Left ventricle myocardium inferior (tissue), 1 donor: ENCODE measurements around the gene MAD2L2. TPM values are rescaled to one million over a fixed set of nuclear protein-coding genes. Genes with fewer than 3 reads are reported as not detected.

ENCODE experiments used
- DNase-seq: peaks from one replicate; pipeline ENCODE4 v3.0.0-alpha.2; 2020
- H3K27ac ChIP-seq: fragments of 200-600 bp; replicated peaks from 2 replicates; pipeline ENCODE4 v1.8.0; 2021
- H3K27me3 ChIP-seq: fragments of 200-600 bp; 2 replicates; pipeline ENCODE4 v1.8.0; 2021; ENCODE audit warnings: low read depth
- H3K36me3 ChIP-seq: fragments of 200-600 bp; 2 replicates; pipeline ENCODE4 v1.8.0; 2021
- H3K4me1 ChIP-seq: fragments of 200-600 bp; 2 replicates; pipeline ENCODE4 v1.8.0; 2021
- H3K4me3 ChIP-seq: fragments of 200-600 bp; 2 replicates; pipeline ENCODE4 v1.8.0; 2021; ENCODE audit warnings: mild to moderate bottlenecking, moderate library complexity
- H3K9me3 ChIP-seq: fragments of 200-600 bp; replicated peaks from 2 replicates; pipeline ENCODE4 v1.8.0; 2021
- CTCF ChIP-seq: fragments of 200-600 bp; IDR thresholded peaks from 2 replicates; pipeline ENCODE4 v1.8.0; 2021; ENCODE audit warnings: antibody characterized with exemption, mild to moderate bottlenecking, borderline replicate concordance
- intact Hi-C: fragments of 100-400 bp; cut with micrococcal nuclease; formaldehyde crosslinking; loops from one replicate; pipeline ENCODE4 v1.11.0; 2022
- total RNA-seq: library from RNA; stranded (reverse); fragmentation: NEBNext Ultra II Directional; extraction: Animal tissue kit (Norgen Biotek cat#: 25700); gene quantifications from one replicate; pipeline ENCODE4 v1.2.1, GENCODE V29; 2021
- donor health status: DM: no; HTN: yes; CAD: no; lungs with severe emphysema.

Gene MAD2L2
- total RNA-seq, 1 donor from 2014 or later, result 17.2 TPM

GRCh38 chr1:11697893-11698210 is 16.9 kb upstream of the MAD2L2 start:
- no peaks in the 10 kb centered on the region for H3K9me3 ChIP-seq
- peaks cover 14% of the 10 kb centered on the region for H3K4me1 ChIP-seq
- no peak for TF ChIP-seq CTCF
- DNase-seq, result no peak
- peaks cover 93% of the 10 kb centered on the region for H3K27me3 ChIP-seq
- no peak overlapping the region for H3K4me3 ChIP-seq
- intact Hi-C loops, result no loop called here
- H3K36me3 ChIP-seq, result no peaks in the 10 kb centered on the region
- H3K27ac ChIP-seq, result no peak overlapping the region

GRCh38 chr1:11697188-11697892 is 16.4 kb upstream of the MAD2L2 start:
- peaks cover 14% of the 10 kb centered on the region for H3K4me1 ChIP-seq
- peaks cover 93% of the 10 kb centered on the region for H3K27me3 ChIP-seq

GRCh38 chr1:11695861-11696260 is 14.9 kb upstream of the MAD2L2 start:
- Histone ChIP-seq H3K27me3 (peaks cover 93% of the 10 kb centered on the region), H3K36me3 (no peaks in the 10 kb centered on the region), H3K4me3 (no peak overlapping the region), H3K4me1 (peaks cover 15% of the 10 kb centered on the region), H3K9me3 (no peaks in the 10 kb centered on the region), H3K27ac (no peak overlapping the region)
- intact Hi-C loops, result no loop called here
- no peak for DNase-seq
- no peak for TF ChIP-seq CTCF

More at GRCh38 chr1:11697188-11697892, 16.4 kb upstream of the MAD2L2 start:
- Histone ChIP-seq H3K4me3 (no peak overlapping the region), H3K9me3 (no peaks in the 10 kb centered on the region), H3K27ac (no peak overlapping the region), H3K36me3 (no peaks in the 10 kb centered on the region)
- no peak for TF ChIP-seq CTCF
- no peak for DNase-seq
- intact Hi-C loops, result no loop called here

- H3K27ac ChIP-seq, result no peak overlapping the region
- H3K27me3 ChIP-seq, result peaks cover 93% of the 10 kb centered on the region
- H3K9me3 ChIP-seq, result no peaks in the 10 kb centered on the region
- intact Hi-C loops, result no loop called here
- DNase-seq, result no peak
- H3K36me3 ChIP-seq, result no peaks in the 10 kb centered on the region
- TF ChIP-seq CTCF, result no peak
- peaks cover 14% of the 10 kb centered on the region for H3K4me1 ChIP-seq
- no peak overlapping the region for H3K4me3 ChIP-seq
These were observed 13.0 kb upstream of the MAD2L2 start for GRCh38 chr1:11693917-11694316.

GRCh38 chr1:11693024-11693590 is 12.2 kb upstream of the MAD2L2 start:
- Histone ChIP-seq H3K27ac (no peak overlapping the region), H3K9me3 (no peaks in the 10 kb centered on the region), H3K4me1 (peaks cover 14% of the 10 kb centered on the region), H3K36me3 (no peaks in the 10 kb centered on the region), H3K4me3 (no peak overlapping the region), H3K27me3 (peaks cover 93% of the 10 kb centered on the region)
- no peak for TF ChIP-seq CTCF
- intact Hi-C loops, result no loop called here
- no peak for DNase-seq
